Measurements from ENCODE around the gene PTOV1.

The PTOV1 gene

DNA sequence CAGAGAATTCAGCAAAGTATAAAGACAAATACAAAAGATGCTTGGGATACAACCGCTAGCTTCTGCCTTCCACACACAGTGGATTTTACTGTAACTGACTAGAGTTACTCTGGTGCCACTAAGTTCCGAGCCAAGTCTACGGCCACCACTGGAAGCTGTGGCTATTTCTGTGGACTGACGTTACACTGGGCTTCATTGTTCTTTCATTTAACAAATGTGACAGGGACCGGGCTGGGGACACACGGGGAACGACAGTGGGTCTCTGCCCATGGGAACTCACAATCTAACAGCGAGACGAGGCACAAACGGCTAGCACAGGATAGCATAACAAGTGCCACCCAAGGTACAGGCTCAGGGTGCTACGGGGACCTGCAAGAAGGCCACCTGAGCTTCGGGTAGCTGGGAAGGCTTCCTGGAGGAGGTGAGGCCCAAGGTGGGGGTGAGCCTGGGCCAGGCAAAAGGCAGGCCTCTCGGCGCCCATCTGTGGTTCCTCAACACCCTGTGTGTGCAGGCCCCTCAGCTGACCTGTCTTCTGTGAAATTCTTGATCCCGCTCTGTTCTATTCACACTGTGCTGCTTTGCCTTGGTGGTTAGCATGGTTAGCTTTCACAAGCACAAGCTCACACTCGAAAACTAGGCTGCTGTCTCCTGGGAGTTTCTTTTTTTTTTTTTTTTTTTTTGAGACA, 56.1 kb downstream of the PTOV1 start:
- no peak for DNase-seq (ENCODE audit: low spot score)
- in situ Hi-C loops (cut with MboI; ENCODE audit: low pct_unique_long_range_greater_than_20kb, low sequenced_read_pairs, unreplicated experiment): no loop called here
- TF ChIP-seq, protein P1, sequence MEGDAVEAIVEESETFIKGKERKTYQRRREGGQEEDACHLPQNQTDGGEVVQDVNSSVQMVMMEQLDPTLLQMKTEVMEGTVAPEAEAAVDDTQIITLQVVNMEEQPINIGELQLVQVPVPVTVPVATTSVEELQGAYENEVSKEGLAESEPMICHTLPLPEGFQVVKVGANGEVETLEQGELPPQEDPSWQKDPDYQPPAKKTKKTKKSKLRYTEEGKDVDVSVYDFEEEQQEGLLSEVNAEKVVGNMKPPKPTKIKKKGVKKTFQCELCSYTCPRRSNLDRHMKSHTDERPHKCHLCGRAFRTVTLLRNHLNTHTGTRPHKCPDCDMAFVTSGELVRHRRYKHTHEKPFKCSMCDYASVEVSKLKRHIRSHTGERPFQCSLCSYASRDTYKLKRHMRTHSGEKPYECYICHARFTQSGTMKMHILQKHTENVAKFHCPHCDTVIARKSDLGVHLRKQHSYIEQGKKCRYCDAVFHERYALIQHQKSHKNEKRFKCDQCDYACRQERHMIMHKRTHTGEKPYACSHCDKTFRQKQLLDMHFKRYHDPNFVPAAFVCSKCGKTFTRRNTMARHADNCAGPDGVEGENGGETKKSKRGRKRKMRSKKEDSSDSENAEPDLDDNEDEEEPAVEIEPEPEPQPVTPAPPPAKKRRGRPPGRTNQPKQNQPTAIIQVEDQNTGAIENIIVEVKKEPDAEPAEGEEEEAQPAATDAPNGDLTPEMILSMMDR (IDR thresholded peaks at IDR 0.05; ENCODE audit: extremely low read depth, insufficient read depth, missing control alignments): no peak

DNA sequence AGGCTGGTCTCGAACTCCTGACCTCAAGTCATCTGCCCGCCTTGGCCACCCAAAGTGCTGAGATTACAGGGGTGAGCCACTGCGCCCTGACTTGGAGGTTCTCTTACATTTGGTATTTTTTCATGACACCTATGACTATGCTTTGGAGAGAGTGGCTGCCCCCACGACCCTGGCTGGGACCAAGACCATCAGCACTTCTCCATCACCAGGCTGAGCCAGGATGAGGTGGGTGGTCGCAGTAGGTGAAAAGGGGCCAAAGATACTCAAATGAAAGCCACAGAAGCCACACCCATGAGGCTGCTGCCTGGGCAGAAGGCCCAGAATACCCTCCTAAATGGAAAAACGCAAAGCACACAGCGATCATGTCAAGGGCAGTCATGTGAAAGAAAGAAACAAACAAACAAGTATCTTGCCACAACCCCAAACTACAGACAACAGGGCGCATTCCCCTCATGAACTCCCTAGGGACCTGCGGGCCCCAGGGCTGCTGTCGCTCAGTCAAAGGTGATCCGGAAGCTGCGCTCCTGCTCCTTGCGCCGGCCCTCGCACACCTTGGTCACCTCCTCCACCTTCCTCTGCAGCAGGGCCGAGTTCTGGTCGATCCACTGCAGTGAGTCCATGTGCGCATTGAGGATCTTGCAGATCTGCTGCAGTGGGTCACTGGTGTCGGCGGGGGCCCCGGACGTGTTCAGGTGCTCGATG, 56.9 kb downstream of the PTOV1 start:
- DNase-seq (ENCODE audit: low spot score): peak; percentile 52
- TF ChIP-seq, protein P1 (IDR thresholded peaks at IDR 0.05; ENCODE audit: extremely low read depth, insufficient read depth, missing control alignments): no peak
- in situ Hi-C loops (cut with MboI; ENCODE audit: low pct_unique_long_range_greater_than_20kb, low sequenced_read_pairs, unreplicated experiment): no loop called here

- TF ChIP-seq, protein P1 (IDR thresholded peaks at IDR 0.05; ENCODE audit: extremely low read depth, insufficient read depth, missing control alignments): no peak
- in situ Hi-C loops (cut with MboI; ENCODE audit: low pct_unique_long_range_greater_than_20kb, low sequenced_read_pairs, unreplicated experiment): no loop called here
- DNase-seq (ENCODE audit: low spot score): no peak
Observed at GRCh38 chr19:49908480-49909420, 57.8 kb downstream of the PTOV1 start.

DNA sequence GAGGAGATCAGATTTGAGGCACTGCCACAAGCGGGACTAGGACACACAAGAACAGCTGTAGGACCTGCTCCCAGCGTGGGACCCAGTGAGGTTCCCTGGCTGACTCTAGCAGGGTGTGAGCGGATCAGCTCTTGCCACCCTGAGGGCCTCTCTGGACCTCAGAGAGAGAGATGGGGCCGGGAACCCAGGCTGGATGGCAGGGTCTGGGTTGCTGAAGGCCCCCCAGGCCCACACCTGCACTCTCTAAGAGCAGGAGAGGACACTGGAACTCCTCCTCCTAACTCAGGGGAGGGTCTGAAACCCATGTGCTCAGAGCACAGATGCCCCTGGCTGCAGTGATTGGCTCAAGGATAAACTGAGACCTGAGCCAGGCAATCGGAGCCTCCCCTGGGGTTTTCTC, 59.2 kb downstream of the PTOV1 start:
- TF ChIP-seq, protein P1 (IDR thresholded peaks at IDR 0.05; ENCODE audit: extremely low read depth, insufficient read depth, missing control alignments): no peak
- in situ Hi-C loops (cut with MboI; ENCODE audit: low pct_unique_long_range_greater_than_20kb, low sequenced_read_pairs, unreplicated experiment): no loop called here
- no peak for DNase-seq (ENCODE audit: low spot score)
